Stimulated activated CD8-positive, alpha-beta memory T cell treated with anti-CD3 and anti-CD28 coated beads, Interleukin-2, amount 100 ng/mL, for 48 hours (primary cell): ENCODE results near the gene RBM3.

Experiments
- DNase-seq, 2 donors: peaks; one replicate each; pipeline ENCODE4 v3.0.0-alpha.2; 2020; ENCODE audit warnings: low read depth in 2 of 2

Gene RBM3

GRCh38 chrX:48626401-48627298, 52.4 kb downstream of the RBM3 start:
- DNase-seq: no peak
